Uterus (tissue), 2 donors: ENCODE results near the gene USP10.

ENCODE experiments used
- POLR2A ChIP-seq, 2 donors: fragments of 450-650 bp; IDR thresholded peaks; one replicate each; pipeline ENCODE4 v1.6.1; 2016; ENCODE audit warnings: antibody characterized with exemption in 2 of 2, mild to moderate bottlenecking in 1 of 2, moderate library complexity in 1 of 2
- TF ChIP-seq, protein P1 (sequence below), 4 experiments: fragments of 200-600 bp in 2 of 4; fragments of 450-650 bp in 2 of 4; sonication (generic) in 2 of 4; IDR thresholded peaks; one replicate each; pipeline ENCODE4 v1.5.1; 2016 to 2019; ENCODE audit warnings: antibody characterized with exemption in 4 of 4, mild to moderate bottlenecking in 2 of 4, moderate library complexity in 1 of 4

DNA sequence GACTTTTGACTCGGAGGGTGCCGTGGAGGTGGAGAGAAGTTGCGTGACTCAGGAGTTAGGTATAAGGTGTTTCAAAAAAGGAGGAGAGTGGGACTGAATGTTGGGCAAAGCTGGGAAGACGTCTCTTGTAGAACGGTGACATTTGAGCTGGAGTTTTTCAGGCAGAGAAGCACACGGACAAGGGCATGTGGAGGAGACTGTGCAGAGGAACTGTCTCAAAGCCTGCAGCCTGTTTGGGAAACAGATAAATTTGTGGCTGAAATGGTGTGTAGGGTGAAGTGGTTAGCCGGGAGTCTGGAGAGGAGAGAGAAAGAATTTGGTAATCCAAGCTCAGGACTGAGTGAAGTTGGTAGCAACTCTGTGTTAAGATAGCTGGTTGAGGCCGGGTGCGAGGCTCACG lies 9.8 kb downstream of the USP10 start:
- TF ChIP-seq, protein P1, sequence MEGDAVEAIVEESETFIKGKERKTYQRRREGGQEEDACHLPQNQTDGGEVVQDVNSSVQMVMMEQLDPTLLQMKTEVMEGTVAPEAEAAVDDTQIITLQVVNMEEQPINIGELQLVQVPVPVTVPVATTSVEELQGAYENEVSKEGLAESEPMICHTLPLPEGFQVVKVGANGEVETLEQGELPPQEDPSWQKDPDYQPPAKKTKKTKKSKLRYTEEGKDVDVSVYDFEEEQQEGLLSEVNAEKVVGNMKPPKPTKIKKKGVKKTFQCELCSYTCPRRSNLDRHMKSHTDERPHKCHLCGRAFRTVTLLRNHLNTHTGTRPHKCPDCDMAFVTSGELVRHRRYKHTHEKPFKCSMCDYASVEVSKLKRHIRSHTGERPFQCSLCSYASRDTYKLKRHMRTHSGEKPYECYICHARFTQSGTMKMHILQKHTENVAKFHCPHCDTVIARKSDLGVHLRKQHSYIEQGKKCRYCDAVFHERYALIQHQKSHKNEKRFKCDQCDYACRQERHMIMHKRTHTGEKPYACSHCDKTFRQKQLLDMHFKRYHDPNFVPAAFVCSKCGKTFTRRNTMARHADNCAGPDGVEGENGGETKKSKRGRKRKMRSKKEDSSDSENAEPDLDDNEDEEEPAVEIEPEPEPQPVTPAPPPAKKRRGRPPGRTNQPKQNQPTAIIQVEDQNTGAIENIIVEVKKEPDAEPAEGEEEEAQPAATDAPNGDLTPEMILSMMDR (IDR thresholded peaks at IDR 0.05), result no peak
- TF ChIP-seq POLR2A (IDR thresholded peaks at IDR 0.05), result no peak
